HepG2 (cell line): ENCODE data around the gene RAB1B. TPM values are rescaled to one million over a fixed set of nuclear protein-coding genes. Genes with fewer than 3 reads are reported as not detected.

Experiments
- ATAC-seq: fragments of 200-7000 bp; cut with Tn5 transposase; 3 replicates; pipeline ENCODE4 v1.9.1; 2020; ENCODE audit warnings: mild to moderate bottlenecking, moderate library complexity
- BruUV-seq: library from RNA; stranded (reverse); fragments of 400-500 nt; replicated peaks from 2 replicates; lab custom pipeline; 2021; lab: Mats Ljungman, UMichigan
- CTCF ChIA-PET: fragments of 300-600 bp; formaldehyde crosslinking; extraction: SDS; loops from one replicate; lab custom pipeline; 2021; ENCODE audit warnings: low total read pairs, inconsistent platforms, low intra/inter-chr PET ratio; lab: Yijun Ruan, JAX
- POLR2A ChIA-PET: fragments of 350-600 bp; sonication (Branson Sonifier 250); formaldehyde crosslinking; loops from one replicate; lab custom pipeline; 2020; ENCODE audit warnings: antibody characterized with exemption, inconsistent platforms; lab: Yijun Ruan, JAX
- DNase-seq: peaks from one replicate; pipeline ENCODE4 v3.0.0-alpha.2; 2015; ENCODE audit warnings: low spot score
- FAIRE-seq: peaks from 3 replicates; lab custom pipeline; 2011; peaks lifted over from hg19 to GRCh38; lab: Jason Lieb, UNC
- H2AFZ ChIP-seq: one replicate; pipeline ENCODE4 v1.6.1; 2011; ENCODE audit warnings: low read length, inconsistent platforms
- H3K27ac ChIP-seq: fragments of 300-600 bp; 3 replicates; pipeline ENCODE4 v1.8.0; 2011; ENCODE audit warnings: mixed run types, mild to moderate bottlenecking, mixed read lengths, low read length, inconsistent platforms; ENCODE audit not compliant: insufficient read depth; ENCODE audit errors: extremely low read length
- H3K27me3 ChIP-seq, 2 experiments: fragments of 200-600 bp in 1 of 2; 2 replicates in 1 of 2; 3 replicates in 1 of 2; pipeline versions ENCODE4 v1.6.0 to v1.8.0; 2011; ENCODE audit warnings: low read length in 2 of 2, mild to moderate bottlenecking in 2 of 2, moderate library complexity in 2 of 2, inconsistent platforms in 1 of 2; ENCODE audit not compliant: insufficient read depth in 2 of 2, control insufficient read depth in 1 of 2
- H3K36me3 ChIP-seq, 2 experiments: fragments of 200-600 bp in 1 of 2; replicated peaks in 1 of 2; 2 replicates in 1 of 2; 3 replicates in 1 of 2; pipeline versions ENCODE4 v1.5.1 to v1.8.0; 2011; ENCODE audit warnings: low read length in 2 of 2, inconsistent platforms in 1 of 2; ENCODE audit not compliant: insufficient read depth in 2 of 2, control insufficient read depth in 1 of 2
- H3K4me1 ChIP-seq: 2 replicates; pipeline ENCODE4 v1.5.1; 2012; ENCODE audit warnings: low read length, inconsistent platforms; ENCODE audit not compliant: insufficient read depth
- H3K4me2 ChIP-seq: 2 replicates; pipeline ENCODE4 v1.6.0; 2011; ENCODE audit warnings: low read depth, low read length, inconsistent platforms
- H3K4me3 ChIP-seq, 3 experiments: fragments of 200-600 bp in 1 of 3; sonication (generic), shearing (Covaris generic) in 1 of 3; replicated peaks in 1 of 3; 2 replicates each; pipeline ENCODE4 v1.5.1; 2011 to 2016; ENCODE audit warnings: low read length in 3 of 3, inconsistent platforms in 2 of 3, low read depth in 2 of 3, mild to moderate bottlenecking in 2 of 3, control low read depth in 1 of 3, mixed read lengths in 1 of 3; ENCODE audit not compliant: insufficient read depth in 1 of 3
- H3K79me2 ChIP-seq: one replicate; pipeline ENCODE4 v1.6.1; 2011; ENCODE audit warnings: low read length, inconsistent platforms; ENCODE audit not compliant: insufficient read depth
- H3K9ac ChIP-seq: 2 replicates; pipeline ENCODE4 v1.6.0; 2011; ENCODE audit warnings: mild to moderate bottlenecking, low read depth, low read length, inconsistent platforms; ENCODE audit not compliant: insufficient read depth
- H3K9me3 ChIP-seq: 2 replicates; pipeline ENCODE4 v1.5.1; 2012; ENCODE audit warnings: mild to moderate bottlenecking, low read length
- H4K20me1 ChIP-seq: 2 replicates; pipeline ENCODE4 v1.6.0; 2011; ENCODE audit warnings: inconsistent platforms, mild to moderate bottlenecking, low read length, moderate library complexity; ENCODE audit not compliant: insufficient read depth
- AGO2 ChIP-seq: fragments of 200-400 bp; formaldehyde crosslinking; optimal IDR thresholded peaks from 2 replicates; pipeline ENCODE3; 2017; ENCODE audit warnings: mild to moderate bottlenecking, low read depth, low read length, moderate library complexity
- KAT8 ChIP-seq: IDR thresholded peaks from 2 replicates; pipeline ENCODE4 v1.6.1; 2016; ENCODE audit warnings: missing genetic modification reagents, missing compliant biosample characterization
- KLF15 ChIP-seq: sonication (generic); formaldehyde crosslinking; IDR thresholded peaks from 2 replicates; pipeline ENCODE4 v1.8.1; 2023; ENCODE audit warnings: borderline replicate concordance, mild to moderate bottlenecking, inconsistent platforms, missing genetic modification reagents, mixed read lengths
- NFKB2 ChIP-seq: sonication (generic); formaldehyde crosslinking; IDR thresholded peaks from 2 replicates; pipeline ENCODE4 v1.4.0; 2020; ENCODE audit warnings: missing genetic modification reagents, borderline replicate concordance
- NFRKB ChIP-seq: fragments of 450-650 bp; IDR thresholded peaks from 2 replicates; pipeline ENCODE4 v1.6.1; 2017
- PHF8 ChIP-seq: sonication (generic); formaldehyde crosslinking; IDR thresholded peaks from 2 replicates; pipeline ENCODE4 v1.5.0; 2020; ENCODE audit warnings: missing genetic modification reagents
- PPARG ChIP-seq: conservative IDR thresholded peaks from 2 replicates; pipeline ENCODE4 v1.6.1; 2016; ENCODE audit warnings: missing biosample characterization, missing genetic modification reagents
- SETDB1 ChIP-seq: sonication (generic); formaldehyde crosslinking; IDR thresholded peaks from 2 replicates; pipeline ENCODE4 v1.5.1; 2020; ENCODE audit warnings: missing genetic modification reagents, mild to moderate bottlenecking, borderline replicate concordance
- SNAPC2 ChIP-seq: sonication (generic); formaldehyde crosslinking; IDR thresholded peaks from 2 replicates; pipeline ENCODE4 v1.8.1; 2022; ENCODE audit warnings: mild to moderate bottlenecking, missing genetic modification reagents
- THYN1 ChIP-seq: sonication (generic); formaldehyde crosslinking; IDR thresholded peaks from 2 replicates; pipeline ENCODE4 v1.8.1; 2023; ENCODE audit warnings: low read depth, mild to moderate bottlenecking, moderate library complexity, missing genetic modification reagents, borderline replicate concordance
- ZFP62 ChIP-seq: sonication (generic); formaldehyde crosslinking; IDR thresholded peaks from 2 replicates; pipeline ENCODE4 v1.4.0; 2020; ENCODE audit warnings: missing genetic modification reagents
- ZNF460 ChIP-seq: sonication (generic); formaldehyde crosslinking; IDR thresholded peaks from 2 replicates; pipeline ENCODE4 v1.5.1; 2020; ENCODE audit warnings: missing genetic modification reagents, mild to moderate bottlenecking, borderline replicate concordance
- ZNF614 ChIP-seq: IDR thresholded peaks from 2 replicates; pipeline ENCODE4 v1.6.1; 2018; ENCODE audit warnings: missing biosample characterization, missing genetic modification reagents, inconsistent platforms, borderline replicate concordance
- ZNF670 ChIP-seq: sonication (generic); formaldehyde crosslinking; IDR thresholded peaks from 2 replicates; pipeline ENCODE4 v1.8.0; 2022; ENCODE audit warnings: mild to moderate bottlenecking, missing genetic modification reagents, borderline replicate concordance
- ZNF841 ChIP-seq: sonication (generic); formaldehyde crosslinking; IDR thresholded peaks from 2 replicates; pipeline ENCODE4 v1.8.1; 2023; ENCODE audit warnings: missing genetic modification reagents, borderline replicate concordance
- WGBS: methylation state at CpG from one replicate; pipeline ENCODE4 v1.1.6; 2017; ENCODE audit warnings: low lambda C conversion rate; 5-methylcytosine and 5-hydroxymethylcytosine counted together
- in situ Hi-C: cut with HindIII; loops from 2 replicates; pipeline ENCODE4 v1.10.0; 2017; ENCODE audit warnings: low pct_unique_long_range_greater_than_20kb; ENCODE audit not compliant: extremely low pct_ligation_motif_present
- intact Hi-C: fragments of 100-400 bp; cut with micrococcal nuclease; formaldehyde crosslinking; loops from one replicate; pipeline ENCODE4 v1.10.0; 2022; ENCODE audit not compliant: unreplicated experiment
- polyA plus RNA-seq, 8 experiments: library from polyadenylated mRNA; depleted of rRNA in 3 of 8; stranded (reverse) in 7 of 8; unstranded in 1 of 8; fragments of >200 nt; fragmentation: Illumina TruSeq in 4 of 8; extraction: Trizol in 4 of 8; gene quantifications; 2 replicates each; pipeline versions ENCODE4 v1.2.1 to v1.2.3, GENCODE V29; 2011 to 2016; ENCODE audit warnings: low read depth in 4 of 8, missing spikeins in 1 of 8, mixed read lengths in 1 of 8; ENCODE audit not compliant: insufficient read depth in 1 of 8
- total RNA-seq, 5 experiments: library from RNA; depleted of rRNA; stranded (reverse); fragments of >200 nt; fragmentation: Illumina TruSeq; extraction: Trizol; gene quantifications; 2 replicates each; pipeline ENCODE4 v1.2.3, GENCODE V29; 2016; ENCODE audit warnings: low read depth in 1 of 5
- TF ChIP-seq, protein P1 (sequence below): sonication (generic); formaldehyde crosslinking; IDR thresholded peaks from 2 replicates; pipeline ENCODE4 v1.9.0; 2021; ENCODE audit warnings: missing genetic modification reagents, borderline replicate concordance
- TF ChIP-seq, protein P2 (sequence below): IDR thresholded peaks from 2 replicates; pipeline ENCODE4 v1.6.1; 2016; ENCODE audit warnings: mild to moderate bottlenecking, missing biosample characterization, missing genetic modification reagents

The RAB1B gene
- total and polyA plus RNA-seq, 2 of the 13 experiments (the other 11 are each of a cell fraction or from before 2014, with no cell fraction given) = 77.9 to 87.9 TPM

DNA sequence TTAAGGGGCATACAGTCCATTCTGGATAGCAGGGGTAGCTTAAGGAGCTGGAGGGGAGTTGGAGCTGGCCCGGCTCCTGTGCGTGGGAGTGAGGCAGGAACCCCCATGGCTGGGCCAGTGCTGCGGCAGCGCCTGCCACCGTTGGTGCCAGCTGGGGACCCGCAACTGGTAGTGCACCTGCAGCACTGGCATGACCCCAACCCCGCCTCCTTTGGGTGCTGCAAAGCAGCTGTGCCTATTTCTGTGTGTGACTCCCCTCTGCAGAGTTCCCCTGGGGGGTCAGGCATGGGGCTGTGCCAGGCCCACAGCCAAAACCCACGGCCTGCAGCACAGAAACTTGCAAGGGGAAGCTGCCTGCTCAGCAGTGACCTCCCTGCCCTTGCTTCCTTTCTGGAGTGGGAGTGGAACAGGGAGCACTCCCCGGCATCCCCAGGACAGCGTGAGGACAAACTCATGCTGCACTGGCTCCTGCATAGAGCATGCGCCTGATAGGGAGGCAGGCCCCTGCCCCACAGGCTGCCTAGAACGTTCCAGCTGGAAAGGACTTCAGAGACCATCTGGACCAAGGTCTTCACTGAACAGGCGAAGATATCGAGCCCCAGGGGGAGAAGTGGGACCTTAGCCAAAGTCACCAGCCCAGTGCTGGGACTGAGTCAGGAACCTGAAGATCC, 26.2 kb upstream of the RAB1B start:
- Histone ChIP-seq H3K4me1 (no peaks in the 10 kb centered on the region), H3K27ac (no peak overlapping the region), H4K20me1 (no peaks in the 10 kb centered on the region), H3K9me3 (no peaks in the 10 kb centered on the region), H3K4me2 (no peak overlapping the region), H3K36me3 (peaks cover 3% of the 10 kb centered on the region in 2 experiments; a peak in 3 of 5 replicates), H2AFZ (no peak overlapping the region), H3K27me3 (no peaks in the 10 kb centered on the region), H3K9ac (no peak overlapping the region), H3K79me2 (no peaks in the 10 kb centered on the region), H3K4me3 (no peak overlapping the region)
- BruUV-seq = no TSS peak
- ATAC-seq = no peak
- no peak for FAIRE-seq
- ChIA-PET CTCF (no interaction called here), POLR2A (no interaction called here)
- no peak for DNase-seq
- 90% methylated on average over 4 of the region's 14 CpGs for WGBS
- TF ChIP-seq, protein P1, sequence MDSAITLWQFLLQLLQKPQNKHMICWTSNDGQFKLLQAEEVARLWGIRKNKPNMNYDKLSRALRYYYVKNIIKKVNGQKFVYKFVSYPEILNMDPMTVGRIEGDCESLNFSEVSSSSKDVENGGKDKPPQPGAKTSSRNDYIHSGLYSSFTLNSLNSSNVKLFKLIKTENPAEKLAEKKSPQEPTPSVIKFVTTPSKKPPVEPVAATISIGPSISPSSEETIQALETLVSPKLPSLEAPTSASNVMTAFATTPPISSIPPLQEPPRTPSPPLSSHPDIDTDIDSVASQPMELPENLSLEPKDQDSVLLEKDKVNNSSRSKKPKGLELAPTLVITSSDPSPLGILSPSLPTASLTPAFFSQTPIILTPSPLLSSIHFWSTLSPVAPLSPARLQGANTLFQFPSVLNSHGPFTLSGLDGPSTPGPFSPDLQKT (CRISPR knock-in tag) = no peak
- peak; percentile 21 for TF ChIP-seq AGO2
- in situ Hi-C loops (no loop called here), intact Hi-C loops (no loop called here)

DNA sequence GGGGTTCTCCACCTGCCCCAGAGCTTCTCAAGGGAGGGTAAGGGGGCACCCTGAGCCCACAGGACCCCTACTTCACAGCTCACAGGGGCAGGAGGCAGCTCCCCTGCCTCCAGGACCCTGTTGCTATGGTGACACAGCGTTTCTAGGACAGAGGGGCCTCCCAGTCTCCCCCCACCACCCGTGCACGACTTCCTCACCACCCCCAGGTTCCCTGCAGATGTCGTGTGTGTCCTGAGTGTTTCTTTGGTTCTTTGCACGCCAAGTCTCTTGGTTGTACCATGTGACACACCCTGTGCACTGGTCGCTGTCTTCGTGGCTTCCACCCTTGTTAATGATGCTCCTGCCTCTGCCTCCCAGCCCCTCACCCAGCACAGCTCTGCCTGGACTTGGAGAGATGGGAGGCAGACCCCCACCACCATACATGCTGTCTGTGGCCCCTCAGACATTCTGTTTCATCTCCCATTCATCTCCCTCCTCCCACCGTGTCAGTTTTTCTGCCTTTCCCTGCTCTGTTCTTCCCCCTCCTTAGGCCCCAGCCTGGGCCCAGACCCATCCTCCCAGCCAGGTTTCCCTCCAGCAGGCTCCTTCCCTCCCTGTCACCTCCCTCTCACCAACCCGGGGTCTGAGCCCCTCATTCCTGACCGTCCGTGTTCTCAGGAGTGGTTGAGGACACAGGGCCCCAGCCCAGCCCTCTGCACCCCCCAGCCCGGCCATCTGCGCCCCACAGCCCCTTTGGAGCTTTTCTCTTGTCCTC, 24.5 kb upstream of the RAB1B start:
- no peaks in the 10 kb centered on the region for H3K9me3 ChIP-seq
- DNase-seq = no peak
- in situ Hi-C loops = no loop called here
- no peak overlapping the region for H3K4me2 ChIP-seq
- H3K4me3 ChIP-seq = no peak overlapping the region
- H3K27ac ChIP-seq = no peak overlapping the region
- H3K27me3 ChIP-seq = no peaks in the 10 kb centered on the region
- no peak for ATAC-seq
- POLR2A ChIA-PET = no interaction called here
- no peak overlapping the region for H2AFZ ChIP-seq
- no peak overlapping the region for H3K9ac ChIP-seq
- no peaks in the 10 kb centered on the region for H4K20me1 ChIP-seq
- TSS peak; percentile 44 for BruUV-seq
- intact Hi-C loops = no loop called here
- peaks cover 3% of the 10 kb centered on the region in 2 experiments; a peak in 3 of 5 replicates for H3K36me3 ChIP-seq
- no peaks in the 10 kb centered on the region for H3K4me1 ChIP-seq
- FAIRE-seq = no peak
- CTCF ChIA-PET = no interaction called here
- H3K79me2 ChIP-seq = no peaks in the 10 kb centered on the region
- WGBS = 87% methylated on average over 13 of the region's 13 CpGs
- TF ChIP-seq ZNF460 (CRISPR knock-in tag) = no peak
- no peak for TF ChIP-seq ZNF841 (CRISPR knock-in tag)
- TF ChIP-seq PHF8 (CRISPR knock-in tag) = no peak
- no peak for TF ChIP-seq SNAPC2 (CRISPR knock-in tag)
- TF ChIP-seq SETDB1 = no peak
- no peak for TF ChIP-seq KLF15
- no peak for TF ChIP-seq ZFP62 (CRISPR knock-in tag)
- TF ChIP-seq KAT8 (CRISPR knock-in tag) = no peak
- no peak for TF ChIP-seq NFRKB
- TF ChIP-seq, protein P2, sequence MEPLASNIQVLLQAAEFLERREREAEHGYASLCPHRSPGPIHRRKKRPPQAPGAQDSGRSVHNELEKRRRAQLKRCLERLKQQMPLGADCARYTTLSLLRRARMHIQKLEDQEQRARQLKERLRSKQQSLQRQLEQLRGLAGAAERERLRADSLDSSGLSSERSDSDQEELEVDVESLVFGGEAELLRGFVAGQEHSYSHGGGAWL = no peak
- no peak for TF ChIP-seq ZNF614 (CRISPR knock-in tag)
- TF ChIP-seq PPARG (CRISPR knock-in tag) = no peak
- TF ChIP-seq ZNF670 (CRISPR knock-in tag) = no peak
- TF ChIP-seq NFKB2 (CRISPR knock-in tag) = no peak
- no peak for TF ChIP-seq THYN1
